Measurements from ENCODE around the gene LTBR.

The LTBR gene

DNA sequence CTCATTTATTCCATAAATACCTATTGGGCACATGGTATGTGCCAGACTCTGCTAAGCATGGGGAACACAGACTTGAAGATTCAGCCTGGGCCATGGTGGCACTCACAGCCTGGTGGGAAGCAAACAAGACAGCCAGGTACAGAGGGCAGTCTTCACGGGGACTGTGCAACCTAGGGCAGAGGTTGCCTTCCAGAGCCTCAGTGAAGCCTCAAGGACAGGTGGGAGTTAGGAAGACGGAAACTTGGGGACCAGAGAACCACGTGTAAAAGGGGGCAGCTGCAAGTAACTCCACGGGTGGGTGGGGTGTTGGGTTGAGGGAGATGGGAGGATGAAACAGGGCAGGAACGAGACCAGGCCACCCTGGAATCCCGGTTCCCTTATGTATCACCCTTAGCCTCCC lies 980 bp upstream of the LTBR start:
- no peak for DNase-seq (ENCODE audit: low read depth in 2 of 2)

DNA sequence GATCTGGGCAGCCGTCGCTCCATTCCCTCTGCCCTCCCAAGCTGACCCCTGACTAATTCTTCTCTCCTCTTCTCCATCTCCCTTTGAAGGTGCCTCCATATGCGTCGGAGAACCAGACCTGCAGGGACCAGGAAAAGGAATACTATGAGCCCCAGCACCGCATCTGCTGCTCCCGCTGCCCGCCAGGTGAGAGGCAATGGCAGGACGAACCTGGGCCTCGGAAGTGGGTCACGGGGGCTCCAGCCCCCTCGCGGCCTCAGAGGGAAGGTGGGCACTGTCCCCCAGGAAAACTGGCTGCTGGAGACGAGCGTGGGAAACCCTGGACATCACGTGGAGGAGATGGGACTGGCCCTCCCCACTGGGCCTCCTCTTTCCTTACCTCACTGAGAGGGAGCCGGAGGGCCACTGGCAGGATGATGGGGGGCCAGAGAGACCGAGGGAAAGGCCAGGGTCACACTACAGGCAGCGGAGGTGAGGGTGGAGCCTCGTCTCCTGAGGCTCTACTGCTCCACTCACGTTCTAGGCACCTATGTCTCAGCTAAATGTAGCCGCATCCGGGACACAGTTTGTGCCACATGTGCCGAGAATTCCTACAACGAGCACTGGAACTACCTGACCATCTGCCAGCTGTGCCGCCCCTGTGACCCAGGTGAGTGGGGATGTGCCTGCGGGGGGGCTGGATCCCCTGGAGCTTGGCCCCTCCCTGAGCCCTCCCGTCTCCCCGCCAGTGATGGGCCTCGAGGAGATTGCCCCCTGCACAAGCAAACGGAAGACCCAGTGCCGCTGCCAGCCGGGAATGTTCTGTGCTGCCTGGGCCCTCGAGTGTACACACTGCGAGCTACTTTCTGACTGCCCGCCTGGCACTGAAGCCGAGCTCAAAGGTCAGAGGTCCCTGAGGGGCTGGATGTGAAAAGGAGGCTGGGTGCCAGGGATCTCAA lies 806 bp downstream of the LTBR start:
- no peak for DNase-seq (ENCODE audit: low read depth in 2 of 2)

DNA sequence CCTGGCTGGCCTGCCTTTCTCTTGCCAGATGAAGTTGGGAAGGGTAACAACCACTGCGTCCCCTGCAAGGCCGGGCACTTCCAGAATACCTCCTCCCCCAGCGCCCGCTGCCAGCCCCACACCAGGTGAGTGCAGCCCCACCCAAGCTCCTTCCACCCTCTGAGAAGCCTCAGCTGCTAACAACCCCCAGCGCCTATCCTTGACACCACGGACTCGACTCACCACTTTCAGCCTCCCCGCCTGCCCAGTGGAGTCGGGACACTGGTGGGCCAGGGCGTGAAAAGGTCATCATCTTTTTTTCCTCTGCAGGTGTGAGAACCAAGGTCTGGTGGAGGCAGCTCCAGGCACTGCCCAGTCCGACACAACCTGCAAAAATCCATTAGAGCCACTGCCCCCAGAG lies 2.1 kb downstream of the LTBR start:
- no peak for DNase-seq (ENCODE audit: low read depth in 2 of 2)

DNA sequence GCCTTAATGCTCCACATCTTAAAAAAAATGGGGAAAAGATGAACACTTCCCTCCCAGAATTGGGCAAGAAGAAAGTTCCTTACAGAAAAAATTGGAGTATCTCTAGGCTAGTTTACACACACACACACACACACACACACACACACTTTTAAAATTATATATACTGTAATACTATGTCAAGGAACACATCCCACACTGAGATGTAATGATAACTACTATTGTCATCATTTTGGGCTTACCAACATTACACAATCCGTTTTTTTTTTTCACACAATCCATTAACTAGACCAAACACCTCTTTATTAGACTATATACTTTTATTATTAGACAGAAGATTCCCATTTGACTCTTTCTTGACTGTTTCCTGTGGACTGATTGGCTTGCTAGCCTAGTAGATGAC lies 2.5 kb downstream of the LTBR start:
- no peak for DNase-seq (ENCODE audit: low read depth in 2 of 2)

DNA sequence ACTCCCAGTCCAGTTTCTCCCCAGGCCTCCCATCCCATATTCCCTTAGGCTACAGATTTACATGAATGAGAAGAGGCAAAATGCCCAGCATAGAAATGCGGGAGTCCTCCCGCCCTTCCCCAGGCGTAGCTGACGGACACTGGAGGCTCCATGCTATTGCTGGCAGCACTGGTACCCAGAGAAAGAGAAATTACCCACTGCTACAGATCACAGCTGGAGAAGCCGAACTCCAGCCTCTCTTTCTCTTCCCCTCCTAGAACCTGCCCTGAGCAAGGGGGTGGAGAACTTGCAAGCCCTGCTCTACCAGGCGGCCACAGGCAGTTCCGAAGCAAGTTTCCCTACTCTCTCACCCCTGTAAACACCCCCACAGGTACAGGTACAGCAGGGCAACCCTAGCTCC lies 3.6 kb downstream of the LTBR start:
- no peak for DNase-seq (ENCODE audit: low read depth in 2 of 2)

DNA sequence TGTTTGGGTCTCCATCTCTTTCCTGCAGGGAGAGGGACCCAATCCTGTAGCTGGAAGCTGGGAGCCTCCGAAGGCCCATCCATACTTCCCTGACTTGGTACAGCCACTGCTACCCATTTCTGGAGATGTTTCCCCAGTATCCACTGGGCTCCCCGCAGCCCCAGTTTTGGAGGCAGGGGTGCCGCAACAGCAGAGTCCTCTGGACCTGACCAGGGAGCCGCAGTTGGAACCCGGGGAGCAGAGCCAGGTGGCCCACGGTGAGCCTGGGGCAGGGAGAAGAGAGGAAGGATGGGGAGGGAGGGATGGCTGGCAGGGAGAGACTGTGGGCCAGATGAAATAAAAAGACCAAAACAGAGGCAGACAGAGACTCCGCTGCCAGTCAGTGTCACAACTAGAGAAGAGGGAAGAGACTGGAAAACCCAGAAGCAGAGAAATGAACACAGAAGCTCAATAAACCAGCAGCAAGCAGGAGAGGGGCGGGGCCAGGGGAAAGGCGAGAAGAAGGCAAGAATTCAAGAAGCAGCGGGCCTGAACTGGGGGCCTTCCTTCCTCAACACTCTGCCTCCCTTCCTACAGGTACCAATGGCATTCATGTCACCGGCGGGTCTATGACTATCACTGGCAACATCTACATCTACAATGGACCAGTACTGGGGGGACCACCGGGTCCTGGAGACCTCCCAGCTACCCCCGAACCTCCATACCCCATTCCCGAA lies 6.3 kb downstream of the LTBR start:
- DNase-seq (ENCODE audit: low read depth in 2 of 2) = no peak

DNA sequence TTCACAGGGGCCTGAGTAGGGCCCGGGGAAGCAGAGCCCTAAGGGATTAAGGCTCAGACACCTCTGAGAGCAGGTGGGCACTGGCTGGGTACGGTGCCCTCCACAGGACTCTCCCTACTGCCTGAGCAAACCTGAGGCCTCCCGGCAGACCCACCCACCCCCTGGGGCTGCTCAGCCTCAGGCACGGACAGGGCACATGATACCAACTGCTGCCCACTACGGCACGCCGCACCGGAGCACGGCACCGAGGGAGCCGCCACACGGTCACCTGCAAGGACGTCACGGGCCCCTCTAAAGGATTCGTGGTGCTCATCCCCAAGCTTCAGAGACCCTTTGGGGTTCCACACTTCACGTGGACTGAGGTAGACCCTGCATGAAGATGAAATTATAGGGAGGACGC lies 7.1 kb downstream of the LTBR start:
- DNase-seq (ENCODE audit: low read depth in 2 of 2) = no peak

DNA sequence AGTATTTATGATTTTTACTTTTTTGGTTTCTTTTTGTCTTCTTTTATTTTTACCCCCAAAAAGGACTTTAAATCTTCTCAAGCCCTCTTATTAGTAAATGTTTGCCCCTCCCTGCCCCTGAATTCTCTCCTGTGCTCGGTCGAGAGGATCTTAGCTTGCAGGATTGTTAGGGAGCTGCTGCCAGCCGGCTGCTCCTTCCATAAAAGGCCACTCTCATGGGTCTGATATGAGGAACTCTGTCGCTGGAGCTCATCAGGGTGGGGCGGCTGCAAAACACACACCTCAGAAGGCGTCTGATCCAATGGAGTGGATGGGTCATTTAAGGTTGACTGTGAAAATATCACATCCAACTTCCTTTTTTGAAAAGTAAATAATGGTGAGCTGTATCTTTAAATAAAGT lies 8.5 kb downstream of the LTBR start:
- DNase-seq (ENCODE audit: low read depth in 2 of 2) = no peak

DNA sequence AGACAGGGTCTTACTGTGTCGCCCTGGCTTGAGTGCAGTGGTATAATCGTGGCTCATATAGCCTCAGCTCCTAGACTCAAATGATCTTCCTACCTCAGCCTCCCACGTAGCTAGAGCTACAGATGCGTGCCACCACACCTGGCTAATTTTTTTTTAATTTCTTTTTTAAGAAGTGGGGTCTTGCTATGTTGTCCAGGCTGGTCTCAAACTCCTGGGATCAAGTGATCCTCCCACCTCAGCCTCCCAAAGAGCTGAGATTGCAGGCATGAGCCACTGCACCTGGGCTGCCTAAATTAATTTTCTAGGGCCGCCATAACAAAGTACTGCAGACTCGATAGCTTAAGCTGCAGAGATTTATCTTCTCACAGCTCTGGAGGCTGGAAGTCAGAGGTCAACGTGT lies 9.1 kb downstream of the LTBR start:
- no peak for DNase-seq (ENCODE audit: low read depth in 2 of 2)

DNA sequence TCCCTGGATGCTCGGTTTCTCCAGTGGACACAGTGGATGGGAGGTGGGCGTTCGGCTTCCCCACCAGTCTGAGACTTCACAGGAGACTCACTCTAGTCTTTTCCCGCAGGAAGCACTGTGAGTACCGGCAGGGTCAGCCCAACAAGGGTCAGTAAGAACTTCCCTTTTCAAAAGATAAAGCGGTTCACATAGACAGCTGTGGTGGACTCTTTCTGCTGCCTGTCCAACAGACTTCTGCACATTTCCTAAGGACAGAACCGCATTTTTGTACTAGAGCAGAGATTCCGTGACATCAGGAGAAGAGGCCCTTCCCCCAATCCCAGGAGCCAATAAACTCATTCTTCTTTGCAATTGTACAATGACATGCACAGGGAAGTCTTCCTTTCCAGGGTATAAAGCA lies 10.4 kb downstream of the LTBR start:
- DNase-seq (ENCODE audit: low read depth in 2 of 2) = no peak

DNA sequence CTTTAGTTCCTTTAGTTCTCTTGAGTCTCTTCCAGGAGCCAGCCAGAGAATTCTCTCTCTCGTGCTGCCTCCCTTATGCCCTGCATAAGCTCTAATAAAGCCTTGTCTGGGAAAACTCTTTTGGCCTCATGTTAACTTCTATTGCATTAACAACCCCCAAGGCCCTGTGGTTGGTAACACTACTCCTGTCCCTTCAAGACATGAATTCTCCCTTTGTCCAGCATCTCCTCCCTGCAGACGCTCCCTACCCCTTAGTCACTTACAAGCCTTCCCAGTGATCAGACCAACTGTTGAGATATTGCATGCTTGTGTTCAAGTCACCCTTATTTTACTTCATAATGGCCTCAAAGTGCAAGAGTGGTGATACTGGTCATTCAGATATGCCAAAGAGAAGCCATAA lies 12.1 kb downstream of the LTBR start:
- DNase-seq (ENCODE audit: low read depth in 2 of 2) = no peak

DNA sequence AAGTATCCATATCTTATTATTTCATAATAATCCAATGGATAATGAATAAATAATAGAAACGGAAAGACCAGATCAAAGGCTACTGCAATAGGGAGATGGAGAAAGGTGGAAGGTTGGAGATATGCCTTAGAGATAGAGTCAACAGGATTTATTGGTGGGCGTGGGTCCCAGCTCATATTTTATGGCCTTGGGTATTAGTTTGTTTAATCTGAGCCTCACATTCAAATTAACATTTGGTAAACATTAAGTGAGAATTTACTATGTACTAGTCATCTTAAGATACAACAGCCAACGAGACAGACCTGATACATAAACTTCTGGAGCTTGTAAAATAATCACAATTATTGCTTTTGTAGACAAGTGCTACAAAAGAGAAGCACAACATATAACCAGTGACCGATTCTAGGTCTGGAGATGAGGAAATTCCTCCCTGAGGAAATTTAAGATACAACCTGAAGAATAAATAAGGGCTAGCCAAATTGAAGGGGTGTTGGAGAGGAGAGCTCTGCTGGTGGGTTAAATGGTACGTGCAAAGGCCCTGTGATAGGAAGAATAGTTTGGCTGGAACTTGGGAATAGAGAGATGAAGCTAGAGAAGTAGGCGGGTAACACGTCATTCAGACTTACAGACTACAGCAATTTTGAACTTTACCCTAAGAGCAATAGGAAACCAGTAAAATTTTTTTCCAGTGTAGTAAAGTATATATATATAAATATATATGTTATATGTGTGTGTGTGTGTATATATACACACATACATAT lies 16.1 kb downstream of the LTBR start:
- no peak for DNase-seq (ENCODE audit: low read depth in 2 of 2)

DNA sequence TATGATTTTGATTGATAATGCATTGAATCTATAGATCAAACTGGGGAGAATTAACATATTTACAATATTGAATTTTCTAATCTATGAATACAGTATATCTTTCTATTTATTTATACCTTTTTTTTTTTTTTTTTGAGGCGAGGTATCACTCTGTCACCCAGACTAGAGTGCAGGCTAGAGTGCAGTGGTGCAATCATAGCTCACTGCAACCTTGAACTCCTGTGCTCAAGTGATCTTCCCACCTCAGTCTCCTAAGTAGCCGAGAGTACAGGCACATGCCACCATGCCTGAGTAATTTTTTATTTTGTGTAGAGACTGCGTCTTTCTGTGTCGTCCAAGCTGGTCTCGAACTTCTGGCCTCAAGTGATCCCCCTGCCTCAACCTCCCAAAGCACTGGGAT lies 20.4 kb downstream of the LTBR start:
- no peak for DNase-seq (ENCODE audit: low read depth in 2 of 2)

DNA sequence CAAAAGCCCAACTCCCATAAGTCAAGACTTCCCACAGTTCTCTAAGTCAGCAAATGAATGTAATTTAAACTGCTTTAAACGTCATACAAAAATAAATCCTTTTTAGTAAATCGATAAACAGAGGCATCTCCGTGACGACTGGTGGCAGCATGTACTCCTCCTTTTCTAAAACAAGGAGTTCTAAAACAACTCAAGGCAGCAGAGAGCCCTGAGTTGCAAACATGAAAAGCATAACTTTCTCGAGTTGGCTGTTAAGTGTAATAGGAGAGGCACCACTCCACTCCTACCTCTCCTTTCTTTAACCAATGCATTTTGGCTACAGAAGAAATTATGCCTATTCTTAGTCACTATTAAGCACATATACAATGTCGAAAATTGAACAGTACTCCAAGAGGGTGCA lies 22.0 kb downstream of the LTBR start:
- no peak for DNase-seq (ENCODE audit: low read depth in 2 of 2)

DNA sequence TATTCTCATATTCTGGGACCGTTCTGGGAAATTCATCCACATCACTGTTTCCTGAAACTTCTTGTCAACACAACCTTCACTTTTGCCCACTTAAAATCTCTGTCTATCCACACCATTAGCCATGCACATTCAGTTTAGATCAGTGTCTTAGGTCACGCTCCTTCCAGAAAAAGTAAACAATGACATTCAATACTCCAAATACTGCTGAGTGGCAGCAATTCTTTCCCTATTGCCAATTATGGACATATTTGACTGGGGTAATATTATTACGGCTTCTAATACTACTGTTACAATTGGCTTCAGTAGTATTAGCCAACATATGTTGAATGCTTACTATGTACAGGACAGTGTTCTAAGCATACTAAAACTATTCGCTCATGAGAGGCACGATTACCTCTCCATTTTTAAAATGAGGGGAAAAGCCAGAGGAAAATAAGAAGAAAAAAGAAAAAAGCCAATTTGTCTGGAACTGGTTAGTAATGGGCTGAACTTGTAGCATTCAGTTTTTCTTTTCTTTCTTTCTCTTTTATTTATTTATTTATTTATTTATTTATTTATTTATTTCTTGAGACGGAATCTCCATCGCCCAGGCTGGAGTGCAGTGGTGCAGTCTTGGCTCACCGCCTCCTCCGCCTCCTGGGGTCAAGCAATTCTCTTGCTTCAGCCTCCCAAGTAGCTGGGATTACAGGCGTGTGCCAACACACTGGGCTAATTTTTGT lies 23.4 kb downstream of the LTBR start:
- DNase-seq (ENCODE audit: low read depth in 2 of 2) = no peak

DNA sequence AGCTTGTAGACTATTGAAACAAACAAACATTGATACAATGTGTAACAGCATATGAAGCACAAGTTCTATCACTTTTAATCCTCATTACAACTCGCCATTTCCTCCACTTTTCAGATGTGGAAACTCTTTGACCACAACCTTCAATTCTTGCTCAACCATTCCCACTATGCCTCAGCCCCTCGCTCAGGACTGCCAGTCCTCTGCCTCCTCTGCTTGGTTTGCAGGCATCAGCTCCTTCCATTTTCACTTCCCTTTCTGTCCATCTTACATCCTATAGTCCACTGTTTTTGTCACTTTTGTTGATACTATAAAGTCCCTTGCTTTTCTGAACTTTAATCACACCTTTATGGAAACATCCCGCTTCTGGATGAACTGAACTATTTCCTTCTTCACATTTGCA lies 32.6 kb downstream of the LTBR start:
- no peak for DNase-seq (ENCODE audit: low read depth in 2 of 2)

DNA sequence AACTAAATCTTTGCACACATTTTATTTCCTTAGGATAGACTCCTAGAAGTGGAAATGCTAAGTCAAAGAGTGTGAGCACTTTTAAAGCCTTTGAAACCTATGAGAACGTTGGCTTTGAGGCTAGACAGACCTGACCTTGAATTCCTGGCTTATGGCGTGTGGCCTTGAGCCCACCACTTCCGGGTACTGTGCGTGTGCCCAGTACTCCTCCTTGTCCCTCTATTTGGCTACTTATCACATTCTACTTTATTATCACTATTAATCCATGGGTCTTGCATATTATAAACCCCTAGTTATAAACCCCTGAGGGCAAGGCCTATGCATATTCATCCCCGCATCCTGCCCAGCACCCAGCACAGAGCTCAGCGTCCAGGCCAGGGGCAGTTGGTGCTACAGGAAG lies 34.8 kb downstream of the LTBR start:
- no peak for DNase-seq (ENCODE audit: low read depth in 2 of 2)

DNA sequence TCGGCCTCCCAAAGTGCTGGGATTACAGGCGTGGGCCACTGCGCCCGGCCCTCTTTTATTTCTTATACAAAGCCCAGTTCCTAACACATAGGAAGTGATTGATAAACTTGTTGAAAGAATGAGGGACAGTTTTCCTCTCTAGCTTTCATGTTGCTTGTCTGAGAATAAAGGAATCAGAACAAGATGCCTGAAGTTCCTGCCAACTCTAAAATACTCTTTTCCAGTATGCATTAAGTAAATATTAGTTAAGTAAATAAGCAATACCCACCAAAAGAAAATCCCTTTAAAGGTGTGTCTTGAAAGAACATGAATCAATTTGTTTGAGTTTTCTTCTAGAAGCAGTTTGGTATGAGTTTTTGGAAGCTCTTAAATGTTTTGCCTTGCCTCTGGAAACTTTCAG lies 36.4 kb downstream of the LTBR start:
- no peak for DNase-seq (ENCODE audit: low read depth in 2 of 2)

DNA sequence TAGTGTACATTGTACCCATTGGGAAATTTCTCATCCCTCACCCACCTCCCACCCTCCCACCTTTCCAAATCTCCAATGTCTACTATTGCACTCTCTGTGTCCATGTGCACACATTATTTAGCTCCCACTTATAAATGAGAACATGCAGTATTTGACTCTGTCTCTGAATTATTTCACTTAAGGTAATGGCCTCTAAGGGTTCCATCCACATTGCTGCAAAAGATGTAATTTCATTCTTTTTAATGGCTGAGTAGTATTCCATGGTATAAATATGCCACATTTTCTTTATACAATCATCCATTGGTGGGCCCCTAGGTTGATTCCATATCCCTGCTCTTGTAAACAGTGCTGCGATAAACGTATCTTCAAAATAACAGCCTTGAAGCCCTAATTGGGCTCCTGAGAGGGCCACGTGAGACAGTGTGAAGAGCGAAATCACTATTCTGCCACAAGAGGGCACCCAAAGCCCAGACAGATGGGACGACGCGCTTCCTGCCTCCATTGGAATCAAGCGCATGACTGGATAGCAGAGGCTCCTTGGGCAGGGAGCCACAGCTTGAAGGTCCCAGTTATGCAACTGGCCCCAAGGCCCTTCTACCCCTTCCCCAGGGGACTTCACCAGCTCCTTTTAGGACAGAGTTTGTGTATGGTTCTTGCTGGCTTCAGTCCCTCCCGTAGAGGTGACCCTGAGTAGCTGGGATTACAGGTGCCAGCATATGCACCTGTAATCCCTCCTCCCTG lies 39.5 kb downstream of the LTBR start:
- peak in 1 of 2 donors; percentile 57 for DNase-seq (ENCODE audit: low read depth in 2 of 2)

DNA sequence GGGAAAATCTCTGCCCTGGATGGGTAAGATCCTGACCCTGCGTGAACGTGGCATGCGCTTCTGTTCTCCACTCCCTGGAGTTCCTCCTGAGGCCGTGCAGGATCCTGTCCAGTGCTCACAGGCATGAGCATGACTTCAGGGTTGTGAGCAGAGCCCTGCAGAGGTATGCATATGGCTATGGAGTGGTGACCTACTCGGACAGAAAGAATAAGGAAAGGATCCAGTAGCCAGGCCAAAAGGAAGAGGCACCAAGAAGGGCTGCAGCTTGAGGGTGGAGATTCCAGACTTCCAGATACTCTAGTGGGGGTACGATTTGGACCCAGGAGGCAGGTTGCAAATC lies 40.0 kb downstream of the LTBR start:
- no peak for DNase-seq (ENCODE audit: low read depth in 2 of 2)

DNA sequence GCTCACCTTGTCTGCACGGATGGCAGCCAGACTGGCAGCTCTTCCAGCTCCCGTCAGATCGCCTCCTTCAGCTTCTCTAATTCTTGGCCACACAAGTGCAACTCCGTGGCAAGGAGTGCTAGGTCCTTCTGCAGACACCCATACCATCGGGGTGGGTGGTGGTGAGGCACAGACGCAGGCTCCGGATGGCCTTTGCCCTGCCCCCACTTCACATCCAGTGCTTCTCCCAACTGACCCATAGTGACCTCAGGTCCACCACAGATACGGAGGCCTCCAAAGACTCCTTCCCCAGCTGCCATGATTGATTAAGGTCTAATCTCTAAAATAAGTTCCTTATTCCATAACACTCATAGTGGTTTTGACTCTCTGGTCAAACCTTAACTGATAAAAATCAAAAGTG lies 40.9 kb downstream of the LTBR start:
- DNase-seq (ENCODE audit: low read depth in 2 of 2) = no peak
